ENCODE results near the gene HOXC12.

The HOXC12 gene

GRCh38 chr12:53998110-53998899 lies 43.6 kb downstream of the HOXC12 start:
- no peak for FAIRE-seq

DNA sequence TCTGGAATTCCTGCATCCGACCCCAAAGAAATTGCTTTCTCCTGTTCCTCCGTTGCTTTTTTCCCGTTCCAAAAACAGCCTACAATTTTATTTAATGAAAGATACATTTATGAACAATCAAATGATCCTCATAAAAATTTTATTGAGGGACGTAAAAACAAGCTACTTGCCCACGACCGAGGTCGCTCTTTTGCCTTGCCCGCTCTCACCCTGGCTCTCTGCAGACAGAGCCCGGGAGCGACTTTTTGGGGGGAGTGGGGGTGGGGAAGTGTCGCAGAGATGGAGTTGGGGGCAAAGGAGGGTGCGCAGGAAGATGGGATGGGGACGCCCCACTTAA lies 44.2 kb downstream of the HOXC12 start:
- no peak for FAIRE-seq

- FAIRE-seq, result no peak
Measured at GRCh38 chr12:53999559-54000115, 44.9 kb downstream of the HOXC12 start.

- no peak for FAIRE-seq
Measured at GRCh38 chr12:54000116-54001114, 45.7 kb downstream of the HOXC12 start, which contains the start of gene HOXC9. Gene HOXC9, plus strand, starts transcription at chr12:54000161. Its CDS starts 28 bp downstream, at chr12:54000189.

DNA sequence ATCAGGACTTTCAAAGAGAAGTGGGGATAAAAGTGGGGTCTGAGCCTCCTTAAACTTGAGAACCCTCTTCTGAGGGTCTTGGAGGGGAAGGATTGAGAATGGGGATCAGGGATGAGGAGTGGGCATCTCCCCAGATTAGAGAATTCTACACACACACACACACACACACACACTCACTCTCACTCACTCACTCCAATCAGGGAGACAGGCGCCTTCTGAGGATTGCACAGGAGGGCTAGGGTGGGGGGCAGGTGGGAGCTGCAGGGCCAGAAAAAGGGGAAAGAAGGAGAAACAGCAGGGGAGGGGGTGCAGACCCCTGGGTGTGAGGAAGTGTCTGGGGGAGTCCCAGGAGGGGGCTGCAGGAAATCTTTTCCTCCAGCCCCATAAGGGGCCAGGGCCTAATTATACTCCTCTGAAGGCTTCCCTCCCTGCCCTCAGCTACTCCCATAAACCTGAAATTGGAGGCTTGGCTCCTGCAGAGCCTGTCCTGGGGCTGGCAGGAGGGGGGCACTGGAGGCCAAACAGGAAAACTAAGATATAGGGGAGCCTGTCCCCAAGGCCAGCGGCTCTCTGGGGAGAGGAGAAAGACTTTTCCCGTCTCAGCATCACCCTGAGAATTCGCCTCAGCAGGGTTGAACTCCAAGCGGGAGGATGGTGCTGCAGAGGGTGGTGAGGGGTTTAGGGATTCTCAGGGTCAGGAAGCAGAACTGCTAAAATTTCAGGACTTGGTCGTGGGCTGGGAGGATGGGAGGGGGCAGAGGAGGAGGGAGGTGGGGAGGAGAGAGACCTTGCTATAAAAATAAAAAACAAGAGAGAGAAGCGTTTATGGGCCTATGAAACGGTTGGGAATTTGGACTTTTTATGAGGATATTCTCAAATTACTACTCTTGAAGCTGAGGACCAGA lies 46.8 kb downstream of the HOXC12 start:
- FAIRE-seq, result no peak

- no peak for FAIRE-seq
Measured at GRCh38 chr12:54002278-54002914, 47.7 kb downstream of the HOXC12 start.

DNA sequence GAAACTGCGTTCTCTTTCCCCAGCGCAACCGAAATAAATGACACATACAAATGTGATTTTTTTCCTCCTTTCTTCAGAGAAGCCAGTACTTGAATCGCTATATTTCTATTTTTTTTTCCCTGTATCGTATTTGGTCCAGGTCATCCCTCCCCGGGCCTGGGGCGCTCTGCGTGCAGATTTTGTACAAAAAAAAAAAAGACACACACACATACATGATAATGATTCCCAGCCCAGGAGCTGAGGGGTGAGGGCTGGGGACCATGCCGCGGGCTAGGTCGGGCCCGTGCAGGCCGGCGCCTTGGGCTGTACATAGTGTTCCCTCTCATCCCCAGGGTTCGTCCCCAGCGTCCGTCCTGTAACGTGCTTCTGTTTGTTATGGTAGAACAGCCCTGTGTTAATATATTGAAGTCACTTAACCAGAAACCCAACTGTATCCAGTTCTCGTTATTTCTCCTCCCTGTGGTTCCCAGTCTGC lies 48.2 kb downstream of the HOXC12 start:
- no peak for FAIRE-seq

DNA sequence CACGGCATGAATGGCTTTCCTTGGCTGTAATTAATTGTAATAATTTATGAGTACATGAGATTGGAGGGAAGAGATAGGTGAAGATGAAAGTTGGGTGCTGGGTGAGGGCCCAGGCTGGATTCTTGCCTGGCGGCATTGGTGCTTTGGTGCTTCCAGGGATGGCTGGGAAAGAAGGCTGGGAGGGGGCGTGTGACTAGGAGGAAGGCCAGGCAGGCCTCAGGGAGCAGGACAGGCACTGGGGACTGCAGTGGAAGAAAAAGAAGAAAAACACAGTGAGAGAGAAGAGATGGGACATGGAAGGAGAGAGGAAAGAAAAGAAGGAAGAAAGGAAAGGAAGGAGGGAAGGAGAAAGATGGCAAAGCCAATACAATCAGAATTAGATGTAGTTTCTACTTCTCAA lies 48.9 kb downstream of the HOXC12 start:
- FAIRE-seq, result no peak

DNA sequence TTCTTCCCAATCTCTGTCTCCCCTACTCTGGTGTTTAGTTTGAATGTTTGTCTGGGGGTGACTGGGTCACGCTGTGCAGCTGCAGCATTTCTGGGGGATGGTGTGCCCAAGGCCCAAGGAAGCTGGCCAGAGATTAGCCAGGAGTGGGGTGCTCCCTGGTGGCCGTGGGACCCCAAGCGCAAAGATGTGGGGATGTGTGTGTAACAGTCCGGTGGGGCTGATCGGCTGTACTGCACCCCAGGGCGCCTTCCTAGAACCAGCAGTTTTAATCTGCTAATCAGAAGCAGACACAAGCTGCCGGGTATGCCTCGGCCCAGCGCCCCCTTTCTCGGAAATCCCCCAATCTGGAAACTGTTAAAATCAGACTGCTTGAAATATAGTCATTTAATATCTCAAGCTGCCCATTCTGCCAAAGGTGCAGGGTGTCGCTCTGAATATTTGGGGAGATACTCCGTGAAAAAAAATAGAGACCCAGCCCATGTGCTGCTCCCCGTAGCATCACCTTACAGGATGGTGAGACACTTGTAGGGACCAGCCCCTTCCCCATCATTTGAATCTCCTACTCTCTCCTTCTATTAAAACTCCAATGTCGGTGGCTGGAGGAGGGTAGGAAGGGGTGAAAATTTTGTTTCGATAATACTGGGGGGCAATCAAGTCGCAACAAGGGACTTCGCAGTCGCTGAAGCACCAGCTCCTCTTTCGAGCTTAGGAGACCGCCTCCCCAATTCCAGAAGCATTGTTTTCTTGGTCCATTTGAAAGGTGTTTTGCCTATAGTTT lies 49.5 kb downstream of the HOXC12 start:
- no peak for FAIRE-seq

GRCh38 chr12:54004841-54005530 lies 50.3 kb downstream of the HOXC12 start:
- FAIRE-seq, result no peak

- no peak for FAIRE-seq
Measured at GRCh38 chr12:54005531-54005852, 50.8 kb downstream of the HOXC12 start.

DNA sequence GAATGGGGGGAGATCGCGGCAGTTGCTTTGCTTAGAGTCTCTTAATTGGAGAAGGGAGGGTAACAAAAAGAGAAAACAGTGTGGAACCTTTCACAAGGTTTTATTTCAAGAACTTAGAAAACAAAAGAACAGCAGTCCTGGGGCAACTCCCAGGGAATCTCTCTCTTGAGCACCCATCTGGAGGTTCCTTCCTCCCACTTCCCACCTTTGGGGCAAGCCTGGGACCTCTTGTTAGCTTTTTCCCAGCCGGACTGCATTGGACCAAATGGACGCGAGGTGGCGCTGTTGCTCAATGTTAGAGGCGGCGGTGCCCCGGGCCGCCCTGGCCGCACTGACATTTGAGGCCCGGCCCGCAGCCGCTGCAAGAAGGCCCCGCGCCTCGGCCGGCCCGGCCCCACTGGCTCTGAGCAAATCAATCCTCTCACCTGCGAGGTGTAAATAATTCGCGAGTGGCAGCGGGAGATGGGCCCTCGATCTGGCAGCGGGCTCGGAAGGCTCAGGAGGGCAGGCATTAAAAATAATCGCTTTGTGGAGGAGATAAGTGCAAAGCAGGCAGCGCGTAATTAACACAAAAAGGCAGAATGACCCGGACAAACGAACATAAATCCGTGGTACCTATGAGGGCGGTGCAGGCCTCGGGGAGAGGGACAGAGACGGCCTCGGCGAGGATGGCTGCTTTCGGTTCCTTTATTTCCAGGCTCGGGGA lies 51.3 kb downstream of the HOXC12 start:
- FAIRE-seq, result no peak

GRCh38 chr12:54006559-54007220 lies 52.0 kb downstream of the HOXC12 start:
- no peak for FAIRE-seq

DNA sequence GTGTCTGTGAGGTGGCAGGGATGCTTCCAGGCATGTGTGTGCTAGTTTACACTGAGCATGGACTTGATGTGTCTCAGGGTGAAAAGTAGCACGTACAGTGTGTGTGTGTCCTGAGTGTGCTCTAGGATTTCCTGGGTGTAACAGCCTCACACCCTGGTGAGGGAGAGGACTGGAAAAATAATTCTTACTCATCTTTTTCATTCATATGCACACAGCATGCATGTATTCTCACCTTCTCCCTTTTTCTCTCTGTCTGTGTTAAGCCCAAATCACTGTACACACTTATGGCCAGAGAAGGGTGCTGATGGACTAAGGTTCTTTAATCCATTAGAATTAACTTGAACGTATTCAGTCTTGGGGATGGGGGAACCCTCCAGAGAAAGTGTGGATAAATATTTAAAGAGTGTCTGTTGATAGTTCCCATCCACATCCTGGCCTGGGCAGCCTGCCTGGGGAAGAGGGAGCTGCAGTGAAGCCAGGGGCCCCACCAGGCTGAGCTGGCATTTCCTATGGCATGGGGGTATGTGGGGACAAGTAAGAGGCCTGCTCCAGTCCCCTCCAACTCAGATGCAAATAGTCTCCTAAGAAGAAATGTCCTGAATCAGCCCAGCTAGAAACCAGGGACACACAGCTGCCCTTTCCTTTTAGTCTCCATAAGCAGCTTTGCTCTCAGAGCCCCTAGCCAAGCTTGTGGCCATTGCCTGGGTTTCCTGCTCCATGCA lies 53.0 kb downstream of the HOXC12 start:
- FAIRE-seq, result no peak

- no peak for FAIRE-seq
Measured at GRCh38 chr12:54008260-54008552, 53.5 kb downstream of the HOXC12 start.

Data from endometrium (tissue), 2 donors.